Measurements from ENCODE around the gene JAZF1.

DNA sequence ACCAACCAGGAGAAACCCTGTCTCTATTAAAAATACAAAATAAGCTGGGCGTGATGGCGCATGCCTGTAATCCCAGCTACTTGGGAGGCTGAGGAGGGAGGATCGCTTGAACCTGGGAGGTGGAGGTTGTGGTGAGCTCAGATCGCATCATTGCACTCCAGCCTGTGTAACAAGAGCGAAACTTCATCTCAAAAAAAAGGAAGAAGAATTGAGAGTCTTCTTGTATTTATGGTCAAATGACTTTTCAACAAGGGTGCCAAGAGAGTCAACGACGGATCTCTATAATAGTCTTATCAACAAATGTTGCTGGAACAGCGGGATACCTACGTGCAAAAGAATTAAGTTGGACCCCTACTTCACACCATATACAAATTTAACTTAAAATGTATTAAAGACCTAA, 21.6 kb upstream of the JAZF1 start:
- TF ChIP-seq POLR2A (IDR thresholded peaks at IDR 0.05) (no peak), CTCF (IDR thresholded peaks at IDR 0.05) (no peak)

All from gastroesophageal sphincter (tissue), 3 donors.